K562 (cell line): ENCODE data around the gene RSPH1. TPM values are rescaled to one million over a fixed set of nuclear protein-coding genes. Genes with fewer than 3 reads are reported as not detected.

Source experiments
- ATAC-seq: fragments of 200-7000 bp; cut with Tn5 transposase; 3 replicates; pipeline ENCODE4 v1.9.1; 2020; ENCODE audit warnings: moderate library complexity
- BruUV-seq: library from RNA; stranded (reverse); fragments of 400-500 nt; replicated peaks from 2 replicates; lab custom pipeline; 2021; lab: Mats Ljungman, UMichigan
- CTCF ChIA-PET: fragments of 300-600 bp; formaldehyde crosslinking; extraction: SDS; loops from one replicate; lab custom pipeline; 2021; ENCODE audit warnings: low intra/inter-chr PET ratio; lab: Yijun Ruan, JAX
- POLR2A ChIA-PET: fragments of 300-600, 350-650 bp; sonication (Branson Sonifier 250); formaldehyde crosslinking; extraction: SDS; loops from one replicate; lab custom pipeline; 2021; ENCODE audit warnings: antibody characterized with exemption, inconsistent platforms; lab: Yijun Ruan, JAX
- DNase-seq, 4 experiments: peaks; one replicate each; pipeline versions ENCODE4 v3.0.0 to v3.0.0-alpha.2; 2011 to 2018; ENCODE audit warnings: low spot score in 3 of 4, mixed read lengths in 3 of 4; ENCODE audit errors: extremely low read depth in 1 of 4
- FAIRE-seq: peaks from 2 replicates; lab custom pipeline; 2011; peaks lifted over from hg19 to GRCh38; lab: Jason Lieb, UNC
- H2AFZ ChIP-seq: 2 replicates; pipeline ENCODE4 v1.6.0; 2011; ENCODE audit warnings: low read depth, low read length, control low read depth, inconsistent platforms
- H3K27ac ChIP-seq: fragments of 200-600 bp; 3 replicates; pipeline ENCODE4 v1.8.0; 2011; ENCODE audit warnings: low read depth, mild to moderate bottlenecking, control low read depth, inconsistent platforms, low read length, moderate library complexity, mixed read lengths; ENCODE audit errors: extremely low read depth
- H3K27me3 ChIP-seq, 2 experiments: fragments of 300-600 bp in 1 of 2; 2 replicates in 1 of 2; 3 replicates in 1 of 2; pipeline versions ENCODE4 v1.6.0 to v1.8.0; 2011; ENCODE audit warnings: inconsistent platforms in 2 of 2, low read length in 2 of 2, mild to moderate bottlenecking in 1 of 2, mixed read lengths in 1 of 2, moderate library complexity in 1 of 2; ENCODE audit not compliant: control insufficient read depth in 2 of 2, insufficient read depth in 2 of 2
- H3K36me3 ChIP-seq: fragments of 300-600 bp; 3 replicates; pipeline ENCODE4 v1.8.0; 2011; ENCODE audit warnings: mild to moderate bottlenecking, low read length, inconsistent platforms; ENCODE audit not compliant: control insufficient read depth, insufficient read depth
- H3K4me1 ChIP-seq, 2 experiments: fragments of 200-600 bp in 1 of 2; replicated peaks in 1 of 2; 2 replicates in 1 of 2; 3 replicates in 1 of 2; pipeline versions ENCODE4 v1.5.1 to v1.8.0; 2011; ENCODE audit warnings: inconsistent platforms in 2 of 2, low read length in 2 of 2, mild to moderate bottlenecking in 1 of 2, mixed read lengths in 1 of 2, moderate library complexity in 1 of 2; ENCODE audit not compliant: control insufficient read depth in 2 of 2, insufficient read depth in 2 of 2
- H3K4me2 ChIP-seq: 2 replicates; pipeline ENCODE4 v1.6.1; 2011; ENCODE audit warnings: low read length, control low read depth, inconsistent platforms, mixed read lengths; ENCODE audit not compliant: insufficient read depth
- H3K4me3 ChIP-seq: fragments of 200-600 bp; sonication (generic), shearing (Covaris generic); 2 replicates; pipeline ENCODE4 v1.5.1; 2016; ENCODE audit warnings: control low read depth, inconsistent platforms
- H3K79me2 ChIP-seq: fragments of 200-600 bp; 3 replicates; pipeline ENCODE4 v1.8.0; 2011; ENCODE audit warnings: low read length, inconsistent platforms; ENCODE audit not compliant: control insufficient read depth, insufficient read depth
- H3K9ac ChIP-seq, 2 experiments: 2 replicates each; pipeline versions ENCODE4 v1.6.0 to v1.6.1; 2011; ENCODE audit warnings: low read depth in 2 of 2, low read length in 2 of 2, control low read depth in 1 of 2, inconsistent platforms in 1 of 2, mild to moderate bottlenecking in 1 of 2, mixed read lengths in 1 of 2; ENCODE audit not compliant: insufficient read depth in 1 of 2
- H3K9me1 ChIP-seq: one replicate; pipeline ENCODE4 v1.6.0; 2011; ENCODE audit warnings: inconsistent platforms, mild to moderate bottlenecking, low read length, moderate library complexity; ENCODE audit not compliant: control insufficient read depth, insufficient read depth
- H3K9me3 ChIP-seq: replicated peaks from 2 replicates; pipeline ENCODE4 v1.5.1; 2011; ENCODE audit warnings: low read depth, low read length, inconsistent platforms; ENCODE audit not compliant: control insufficient read depth, insufficient read depth
- H4K20me1 ChIP-seq: replicated peaks from 2 replicates; pipeline ENCODE4 v1.6.1; 2011; ENCODE audit warnings: low read length, inconsistent platforms, mixed read lengths; ENCODE audit not compliant: control insufficient read depth, insufficient read depth
- CXXC5 ChIP-seq: fragments of 250-450 bp; sonication (Bioruptor Pico); IDR thresholded peaks from 2 replicates; pipeline ENCODE4 v1.8.0; 2022; ENCODE audit warnings: inconsistent platforms, mild to moderate bottlenecking, moderate library complexity
- DACH1 ChIP-seq: fragments of 450-650 bp; IDR thresholded peaks from 2 replicates; pipeline ENCODE4 v1.6.1; 2018; ENCODE audit not compliant: partially characterized antibody
- DPF2 ChIP-seq: fragments of 450-650 bp; IDR thresholded peaks from 2 replicates; pipeline ENCODE4 v1.6.1; 2016
- GATA2 ChIP-seq: sonication (generic); formaldehyde crosslinking; IDR thresholded peaks from 2 replicates; pipeline ENCODE4 v1.4.0; 2020; ENCODE audit warnings: mild to moderate bottlenecking, missing genetic modification reagents
- KDM1A ChIP-seq, 2 experiments: fragments of 450-650 bp; IDR thresholded peaks; 2 replicates each; pipeline ENCODE4 v1.6.1; 2016; ENCODE audit warnings: mild to moderate bottlenecking in 2 of 2
- MEF2A ChIP-seq: IDR thresholded peaks from 2 replicates; pipeline ENCODE4 v1.6.1; 2011; ENCODE audit warnings: low read depth, mild to moderate bottlenecking, low read length, moderate library complexity; ENCODE audit not compliant: control insufficient read depth
- RREB1 ChIP-seq: fragments of 250-450 bp; sonication (Bioruptor Pico); IDR thresholded peaks from 2 replicates; pipeline ENCODE4 v1.4.0; 2020
- SRSF9 ChIP-seq: fragments of 200-400 bp; formaldehyde crosslinking; IDR thresholded peaks from 2 replicates; pipeline ENCODE4 v1.6.1; 2017; ENCODE audit warnings: low read depth, low read length, borderline replicate concordance
- ZKSCAN8 ChIP-seq: fragments of 200-800 bp; sonication (Bioruptor generic); IDR thresholded peaks from 2 replicates; pipeline ENCODE4 v1.6.1; 2016; ENCODE audit warnings: missing genetic modification characterization, missing compliant biosample characterization
- ZNF140 ChIP-seq: fragments of 250-450 bp; sonication (Bioruptor Pico); IDR thresholded peaks from 2 replicates; pipeline ENCODE4 v1.8.0; 2021; ENCODE audit warnings: moderate library complexity, mild to moderate bottlenecking, inconsistent platforms
- WGBS: fragments of 100-300 bp; shearing (Covaris generic); methylation state at CpG from one replicate; pipeline ENCODE4 v1.1.6; 2016; ENCODE audit warnings: low coverage, mixed read lengths; ENCODE audit not compliant: insufficient coverage; ENCODE audit errors: missing lambda C conversion rate; 5-methylcytosine and 5-hydroxymethylcytosine counted together
- in situ Hi-C: fragments of 300-500 bp; cut with MboI; formaldehyde crosslinking; loops from 4 replicates; pipeline ENCODE4 v1.15.0; 2018; ENCODE audit warnings: inconsistent platforms, mixed read lengths
- intact Hi-C: fragments of 100-400 bp; cut with micrococcal nuclease; formaldehyde crosslinking; loops from 2 replicates; pipeline ENCODE4 v1.14.2; 2022
- polyA plus RNA-seq, 8 experiments: library from polyadenylated mRNA; depleted of rRNA in 4 of 8; stranded (reverse) in 5 of 8; unstranded in 3 of 8; fragments of >200 nt; fragmentation: Nextera tagmentation in 2 of 8; fragmentation: Illumina TruSeq in 1 of 8; extraction: Ambion mirVana in 2 of 8; extraction: Trizol in 1 of 8; gene quantifications; 2 replicates each; pipeline versions ENCODE4 v1.2.1 to v1.2.3, GENCODE V29; 2011 to 2014; ENCODE audit warnings: inconsistent platforms in 1 of 8, missing spikeins in 1 of 8
- total RNA-seq, 7 experiments: library from RNA; depleted of rRNA in 6 of 7; stranded (reverse); fragments of >200 nt in 6 of 7; fragmentation: Illumina TruSeq in 2 of 7; extraction: Trizol in 2 of 7; gene quantifications; 2 replicates each; pipeline versions ENCODE4 v1.2.1 to v1.2.3, GENCODE V29; 2011 to 2021; ENCODE audit warnings: low replicate concordance in 1 of 7
- TF ChIP-seq, protein P1 (sequence below), 2 experiments: fragments of 200-800 bp in 1 of 2; sonication (Bioruptor generic) in 1 of 2; sonication (generic) in 1 of 2; formaldehyde crosslinking in 1 of 2; IDR thresholded peaks in 1 of 2; conservative IDR thresholded peaks in 1 of 2; 2 replicates each; pipeline versions ENCODE4 v1.5.0 to v1.6.1; 2016 to 2020; ENCODE audit warnings: missing compliant biosample characterization in 1 of 2, missing genetic modification characterization in 1 of 2, missing genetic modification reagents in 1 of 2

Gene RSPH1
- total and polyA plus RNA-seq, 9 of the 15 experiments (the other 6 are each of a cell fraction or from before 2014, with no cell fraction given) = 0.17 TPM; not detected in 8

GRCh38 chr21:42465008-42465802, 30.8 kb downstream of the RSPH1 start:
- peaks cover 29 to 48% of the 10 kb centered on the region in 2 experiments for H3K4me1 ChIP-seq
- no peaks in the 10 kb centered on the region for H3K79me2 ChIP-seq
- peak; percentile 80 for FAIRE-seq
- peak overlapping the region; percentile 58 for H3K4me2 ChIP-seq
- in situ Hi-C loops (loop anchor here (5.0 kb wide), 1 partner anchor 62 kb away; no protein-coding TSS in a partner anchor), intact Hi-C loops (loop anchor here (2.0 to 5.0 kb wide), 2 partner anchors 36 to 72 kb away; no protein-coding TSS in a partner anchor)
- H3K9ac ChIP-seq = peak overlapping the region in 1 of 2 experiments; percentile 17; a peak in 1 of 4 replicates
- H3K36me3 ChIP-seq = no peaks in the 10 kb centered on the region
- POLR2A ChIA-PET = no interaction called here
- peak overlapping the region; percentile 9; the same call in 1 of the 2 replicates for H2AFZ ChIP-seq
- DNase-seq = peak; percentile 45 to 64 (median 57)
- peaks cover 1 to 6% of the 10 kb centered on the region in 2 experiments; a peak in 1 of 5 replicates for H3K27me3 ChIP-seq
- H3K9me3 ChIP-seq = no peaks in the 10 kb centered on the region
- H3K4me3 ChIP-seq = no peak overlapping the region
- ATAC-seq = peak; percentile 60
- CTCF ChIA-PET = no interaction called here
- H4K20me1 ChIP-seq = no peaks in the 10 kb centered on the region
- BruUV-seq = no TSS peak
- peak overlapping the region; percentile 20; the same call in 2 of the 3 replicates for H3K27ac ChIP-seq
- H3K9me1 ChIP-seq = no peaks in the 10 kb centered on the region
- 2% methylated on average over 8 of the region's 8 CpGs for WGBS
- TF ChIP-seq DACH1 = peak; percentile 44
- TF ChIP-seq RREB1 (CRISPR knock-in tag) = no peak
- no peak for TF ChIP-seq SRSF9
- TF ChIP-seq, protein P1, sequence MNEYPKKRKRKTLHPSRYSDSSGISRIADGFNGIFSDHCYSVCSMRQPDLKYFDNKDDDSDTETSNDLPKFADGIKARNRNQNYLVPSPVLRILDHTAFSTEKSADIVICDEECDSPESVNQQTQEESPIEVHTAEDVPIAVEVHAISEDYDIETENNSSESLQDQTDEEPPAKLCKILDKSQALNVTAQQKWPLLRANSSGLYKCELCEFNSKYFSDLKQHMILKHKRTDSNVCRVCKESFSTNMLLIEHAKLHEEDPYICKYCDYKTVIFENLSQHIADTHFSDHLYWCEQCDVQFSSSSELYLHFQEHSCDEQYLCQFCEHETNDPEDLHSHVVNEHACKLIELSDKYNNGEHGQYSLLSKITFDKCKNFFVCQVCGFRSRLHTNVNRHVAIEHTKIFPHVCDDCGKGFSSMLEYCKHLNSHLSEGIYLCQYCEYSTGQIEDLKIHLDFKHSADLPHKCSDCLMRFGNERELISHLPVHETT (CRISPR knock-in tag; conservative IDR thresholded peaks at IDR 0.05 in 1 of 2, IDR thresholded peaks at IDR 0.05 in 1 of 2) = peak in 1 of 2 experiments; percentile 62; a peak in 1 of 4 replicates
- no peak for TF ChIP-seq CXXC5 (CRISPR knock-in tag)
- 0 out of 2 replicates have a peak, but pooled peaks have one; percentile 66 for TF ChIP-seq ZKSCAN8 (CRISPR knock-in tag)
- peak; percentile 61 for TF ChIP-seq DPF2
- TF ChIP-seq GATA2 (CRISPR knock-in tag) = peak; percentile 77
- TF ChIP-seq MEF2A = 0 out of 2 replicates have a peak, but pooled peaks have one; percentile 21
- TF ChIP-seq KDM1A (IDR thresholded peaks at IDR 0.05) = peak; percentile 24 to 60; a peak in 3 of 4 replicates
- no peak for TF ChIP-seq ZNF140 (CRISPR knock-in tag)
